KBM-7 (cell line): ENCODE results near the gene TESK1.

ENCODE experiments used
- DNase-seq: peaks from one replicate; pipeline ENCODE4 v3.0.0-alpha.2; 2015
- in situ Hi-C: fragments of 300-500 bp; cut with MboI; formaldehyde crosslinking; loops from 2 replicates; pipeline ENCODE4 v1.14.3; 2020; ENCODE audit warnings: low sequenced_read_pairs, low pct_unique_long_range_greater_than_20kb, mixed read lengths

TESK1 gene

DNA sequence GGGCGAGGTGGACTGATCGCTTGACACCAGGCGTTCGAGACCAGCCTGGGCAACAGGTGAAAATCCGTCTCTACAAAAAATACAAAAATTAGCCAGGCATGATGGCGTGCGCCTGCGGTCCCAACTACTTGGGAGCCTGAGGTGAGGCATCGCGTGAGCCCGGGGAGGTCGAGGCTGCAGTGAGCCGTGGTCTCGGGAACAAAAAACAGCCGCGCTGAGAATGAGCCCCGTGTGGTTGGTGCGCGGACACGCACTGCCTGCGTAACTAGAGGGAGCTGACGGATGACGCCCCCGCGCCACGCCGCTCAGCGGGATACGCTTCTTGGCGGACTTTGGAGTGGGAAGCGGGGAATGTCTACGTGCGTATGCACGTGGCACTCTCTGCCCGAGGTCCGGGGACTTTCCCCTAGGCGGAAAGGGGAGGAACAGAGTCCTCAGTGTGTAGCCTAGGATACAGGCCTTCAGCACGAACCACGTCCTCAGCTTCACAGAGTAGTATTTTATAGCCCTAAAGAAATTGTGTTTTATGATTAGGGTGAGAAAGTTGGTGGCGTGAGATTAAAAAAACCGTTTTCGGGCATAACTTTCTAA is 52.6 kb downstream of the TESK1 start, which contains the start of gene RMRP:
Gene RMRP, minus strand, starts transcription at position 474 of the 591 bp plus-strand sequence.
- DNase-seq, result peak; percentile 98
- in situ Hi-C loops, result no loop called here

DNA sequence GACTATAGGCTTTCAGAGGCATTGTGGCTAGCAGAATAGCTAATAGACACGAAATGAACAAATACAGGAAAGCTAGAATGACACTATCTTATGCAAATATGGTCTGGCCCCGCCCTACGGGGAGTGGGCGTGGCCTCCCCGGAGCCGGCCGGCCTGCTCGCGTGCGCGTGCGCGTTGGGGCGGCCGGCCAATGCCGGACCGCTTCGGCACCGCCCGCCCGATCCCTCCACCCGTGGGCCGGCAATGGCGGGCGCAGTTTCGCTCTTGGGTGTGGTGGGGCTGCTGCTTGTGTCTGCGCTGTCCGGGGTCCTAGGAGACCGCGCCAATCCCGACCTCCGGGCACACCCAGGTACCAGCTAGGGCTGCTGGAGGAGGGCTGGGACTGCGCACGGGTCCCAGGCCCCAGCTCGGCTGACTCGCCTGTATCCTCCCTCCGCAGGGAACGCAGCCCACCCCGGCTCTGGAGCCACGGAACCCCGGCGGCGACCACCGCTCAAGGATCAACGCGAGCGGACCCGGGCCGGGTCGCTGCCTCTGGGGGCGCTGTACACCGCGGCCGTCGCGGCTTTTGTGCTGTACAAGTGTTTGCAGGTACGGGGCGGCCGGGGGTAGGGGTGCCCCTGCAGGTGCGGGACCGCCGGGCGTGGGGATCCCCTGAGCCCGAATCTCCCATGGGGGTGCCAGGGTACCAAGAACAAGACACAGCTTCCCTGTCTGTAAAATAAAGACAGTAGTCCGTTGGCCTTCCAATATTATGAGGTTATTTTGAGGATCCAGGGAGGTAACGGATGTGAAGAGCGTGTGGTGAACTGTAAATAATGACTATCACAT is 53.3 kb downstream of the TESK1 start, which contains the start of gene CCDC107:
Gene CCDC107, plus strand, starts transcription at position 156 of the 831 bp plus-strand sequence. Its CDS starts 88 bp downstream, at position 244.
- in situ Hi-C loops, result no loop called here
- peak; percentile 83 for DNase-seq

DNA sequence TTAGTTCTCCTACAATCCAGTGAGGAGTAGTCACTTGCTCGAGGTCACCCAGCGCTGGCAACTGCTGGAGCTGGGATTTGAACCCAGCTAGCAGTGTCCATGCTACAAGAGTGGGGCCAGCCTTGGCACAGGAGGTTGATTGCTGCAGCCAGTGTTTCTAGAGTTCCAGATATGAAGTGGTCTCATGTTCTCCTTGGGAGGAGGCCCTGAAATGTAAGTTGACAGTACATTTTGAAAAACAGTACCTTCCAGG is 53.8 kb downstream of the TESK1 start:
- DNase-seq, result no peak
- in situ Hi-C loops, result no loop called here

DNA sequence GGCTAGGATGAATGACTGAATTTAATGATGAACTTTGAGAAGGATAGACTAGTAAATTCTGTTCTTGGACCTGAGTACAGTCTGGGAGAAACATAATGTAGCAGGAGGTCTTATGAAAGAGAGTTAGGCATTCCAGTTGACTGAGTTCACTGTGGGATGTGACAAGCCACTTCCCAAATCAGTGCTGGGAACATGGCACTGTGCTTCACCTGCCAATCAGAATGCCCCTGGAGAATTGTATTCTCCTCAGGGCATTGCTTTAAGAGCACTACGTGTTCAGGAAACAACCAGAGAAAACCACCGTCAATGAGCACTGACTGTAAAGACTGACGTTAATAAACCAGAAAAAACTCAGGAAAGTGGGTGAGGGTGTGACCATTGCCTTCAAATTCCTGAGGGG is 54.3 kb downstream of the TESK1 start:
- in situ Hi-C loops, result no loop called here
- DNase-seq, result no peak
